UCSD-AML1 (cell line): ENCODE results near the gene ECT2.
"Not testable (repeated sequence)": the region's sequence is repeated elsewhere in the genome, so short reads cannot be mapped to it uniquely, and the experiment has no call there.

Experiments
- DNase-seq: peaks from one replicate; lab custom pipeline; 2025; ENCODE audit not compliant: unreplicated experiment; lab: John Stamatoyannopoulos, UW

ECT2 gene, protein sequence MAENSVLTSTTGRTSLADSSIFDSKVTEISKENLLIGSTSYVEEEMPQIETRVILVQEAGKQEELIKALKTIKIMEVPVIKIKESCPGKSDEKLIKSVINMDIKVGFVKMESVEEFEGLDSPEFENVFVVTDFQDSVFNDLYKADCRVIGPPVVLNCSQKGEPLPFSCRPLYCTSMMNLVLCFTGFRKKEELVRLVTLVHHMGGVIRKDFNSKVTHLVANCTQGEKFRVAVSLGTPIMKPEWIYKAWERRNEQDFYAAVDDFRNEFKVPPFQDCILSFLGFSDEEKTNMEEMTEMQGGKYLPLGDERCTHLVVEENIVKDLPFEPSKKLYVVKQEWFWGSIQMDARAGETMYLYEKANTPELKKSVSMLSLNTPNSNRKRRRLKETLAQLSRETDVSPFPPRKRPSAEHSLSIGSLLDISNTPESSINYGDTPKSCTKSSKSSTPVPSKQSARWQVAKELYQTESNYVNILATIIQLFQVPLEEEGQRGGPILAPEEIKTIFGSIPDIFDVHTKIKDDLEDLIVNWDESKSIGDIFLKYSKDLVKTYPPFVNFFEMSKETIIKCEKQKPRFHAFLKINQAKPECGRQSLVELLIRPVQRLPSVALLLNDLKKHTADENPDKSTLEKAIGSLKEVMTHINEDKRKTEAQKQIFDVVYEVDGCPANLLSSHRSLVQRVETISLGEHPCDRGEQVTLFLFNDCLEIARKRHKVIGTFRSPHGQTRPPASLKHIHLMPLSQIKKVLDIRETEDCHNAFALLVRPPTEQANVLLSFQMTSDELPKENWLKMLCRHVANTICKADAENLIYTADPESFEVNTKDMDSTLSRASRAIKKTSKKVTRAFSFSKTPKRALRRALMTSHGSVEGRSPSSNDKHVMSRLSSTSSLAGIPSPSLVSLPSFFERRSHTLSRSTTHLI

GRCh38 chr3:172750368-172751174 lies at the start of gene ECT2:
ECT2 (plus strand) TSS chr3:172750726; CDS start chr3:172754531, 3,805 bp downstream.
- peak; percentile 98 for DNase-seq

DNA sequence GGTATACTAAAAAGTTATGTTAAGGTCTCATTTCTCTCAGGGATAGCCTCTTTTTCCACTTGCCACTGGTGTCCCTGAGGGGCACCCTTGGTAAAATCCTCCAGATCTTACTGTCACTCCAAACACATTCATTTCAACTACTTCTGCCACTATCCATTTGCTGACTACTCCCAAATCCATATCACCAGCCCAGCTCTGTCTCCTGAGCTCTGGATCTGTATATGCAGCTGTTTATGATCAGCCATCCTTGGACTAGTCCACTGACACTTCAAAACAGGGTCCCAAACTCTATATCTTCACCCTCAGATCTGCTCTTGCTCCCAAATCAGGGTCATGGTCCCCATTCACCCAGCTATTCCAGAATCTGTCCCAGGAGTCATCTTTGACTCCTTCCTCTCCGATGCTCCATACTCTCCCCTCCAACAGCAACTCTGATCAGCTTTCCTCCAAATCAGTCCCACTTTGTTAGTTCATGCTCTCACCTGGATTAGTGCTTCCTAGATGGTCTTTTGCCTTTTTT lies 49.5 kb upstream of the ECT2 start:
- DNase-seq = no peak

- DNase-seq = no peak
These were observed 48.8 kb upstream of the ECT2 start for GRCh38 chr3:172701751-172702150.

GRCh38 chr3:172702256-172702655 lies 48.3 kb upstream of the ECT2 start:
- no peak for DNase-seq

GRCh38 chr3:172702731-172703130 lies 47.8 kb upstream of the ECT2 start:
- not testable (repeated sequence) for DNase-seq

DNA sequence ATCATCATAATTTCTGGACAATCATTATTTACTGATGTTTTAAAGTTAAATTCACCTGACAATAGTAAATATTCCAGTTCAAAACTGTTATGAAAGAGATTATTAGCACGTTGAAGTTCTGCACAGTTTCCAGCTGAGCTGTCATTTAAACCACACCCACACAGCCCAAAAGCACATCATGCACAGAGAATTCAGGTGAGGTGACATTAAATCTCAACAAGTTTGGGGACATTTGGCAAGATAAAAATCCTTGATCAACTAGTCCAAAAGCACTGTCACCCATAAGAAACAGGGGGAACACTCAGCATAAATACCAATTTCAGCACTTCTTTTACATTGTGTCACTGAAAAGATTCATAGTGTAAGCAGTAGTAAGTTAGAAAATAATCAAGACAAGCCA lies 46.5 kb upstream of the ECT2 start:
- no peak for DNase-seq

DNA sequence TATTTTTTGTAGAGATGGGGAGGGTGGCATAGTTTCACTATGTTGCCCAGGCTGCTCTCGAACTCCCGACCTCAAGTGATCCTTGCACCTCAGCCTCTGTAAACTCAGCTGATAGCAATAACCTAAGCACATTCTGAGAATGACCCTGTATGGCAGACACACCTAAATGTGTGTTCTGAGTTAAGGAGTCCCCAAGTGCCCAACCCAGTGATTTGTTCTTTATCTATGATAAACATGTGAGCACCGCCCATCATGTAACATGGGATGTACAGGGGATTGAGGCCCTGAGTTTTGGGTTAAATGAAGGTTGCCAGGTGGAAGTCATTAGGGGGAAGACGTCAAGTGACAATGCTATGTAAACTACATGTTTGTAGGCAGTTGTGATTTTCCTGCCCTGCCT lies 45.4 kb upstream of the ECT2 start:
- no peak for DNase-seq

GRCh38 chr3:172707030-172707429 lies 43.5 kb upstream of the ECT2 start:
- no peak for DNase-seq

DNA sequence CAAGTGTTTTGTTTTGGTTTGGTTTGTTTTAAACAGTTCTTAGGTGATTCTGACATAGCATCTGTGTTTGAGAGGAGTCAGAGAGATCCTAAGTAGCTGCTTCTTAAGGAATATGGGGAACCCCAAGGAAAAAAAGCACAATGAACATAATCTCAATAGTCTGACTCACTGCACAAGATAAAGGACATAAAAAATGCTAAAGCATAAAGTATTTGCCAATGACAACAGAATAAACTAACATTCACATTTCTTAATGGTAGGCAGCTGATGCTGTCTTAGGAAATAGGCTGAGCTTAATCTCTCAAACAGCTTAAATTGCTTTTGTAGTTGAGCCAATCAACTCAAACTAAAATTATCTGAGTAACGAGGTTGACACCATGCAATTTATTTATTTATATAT lies 42.6 kb upstream of the ECT2 start:
- no peak for DNase-seq

DNA sequence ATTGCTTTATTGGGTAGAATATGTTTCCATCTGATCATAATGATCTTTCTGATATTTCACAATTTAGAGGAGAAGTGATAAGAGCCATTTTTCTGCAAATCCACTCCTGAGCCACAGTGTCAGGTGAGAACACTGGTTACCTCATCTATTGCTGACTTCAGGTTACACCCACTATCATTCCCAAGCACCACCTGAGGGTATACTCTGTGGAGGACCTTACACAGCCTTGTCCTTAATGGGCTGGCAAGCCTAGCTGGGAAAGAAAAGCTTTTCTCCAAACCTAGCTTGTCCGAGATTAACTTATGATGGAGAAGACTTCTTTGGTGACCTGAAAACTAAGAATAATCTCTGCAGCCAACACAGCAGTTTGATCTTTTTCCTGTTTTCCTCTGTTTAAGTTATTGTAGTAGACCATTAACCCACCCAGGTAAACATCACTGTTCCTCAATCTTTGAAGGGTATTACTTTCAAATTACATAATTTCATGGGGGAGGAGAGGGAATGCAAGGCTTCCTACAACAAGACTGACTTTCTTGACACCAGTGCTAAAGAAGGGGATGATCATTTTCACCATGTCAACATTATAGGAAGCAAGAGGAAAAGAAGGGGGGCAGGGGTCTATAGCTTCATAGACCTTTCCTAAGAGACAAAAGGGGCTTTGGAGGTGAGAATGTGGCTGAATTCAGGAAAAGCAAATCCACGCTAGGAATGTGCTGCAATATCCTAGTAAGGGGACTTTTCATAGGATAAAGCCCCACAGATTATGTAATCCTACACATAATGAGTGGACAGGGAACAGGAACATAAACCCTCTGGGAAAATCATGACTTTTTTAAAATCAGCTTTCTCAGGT lies 41.4 kb upstream of the ECT2 start:
- DNase-seq = no peak

DNA sequence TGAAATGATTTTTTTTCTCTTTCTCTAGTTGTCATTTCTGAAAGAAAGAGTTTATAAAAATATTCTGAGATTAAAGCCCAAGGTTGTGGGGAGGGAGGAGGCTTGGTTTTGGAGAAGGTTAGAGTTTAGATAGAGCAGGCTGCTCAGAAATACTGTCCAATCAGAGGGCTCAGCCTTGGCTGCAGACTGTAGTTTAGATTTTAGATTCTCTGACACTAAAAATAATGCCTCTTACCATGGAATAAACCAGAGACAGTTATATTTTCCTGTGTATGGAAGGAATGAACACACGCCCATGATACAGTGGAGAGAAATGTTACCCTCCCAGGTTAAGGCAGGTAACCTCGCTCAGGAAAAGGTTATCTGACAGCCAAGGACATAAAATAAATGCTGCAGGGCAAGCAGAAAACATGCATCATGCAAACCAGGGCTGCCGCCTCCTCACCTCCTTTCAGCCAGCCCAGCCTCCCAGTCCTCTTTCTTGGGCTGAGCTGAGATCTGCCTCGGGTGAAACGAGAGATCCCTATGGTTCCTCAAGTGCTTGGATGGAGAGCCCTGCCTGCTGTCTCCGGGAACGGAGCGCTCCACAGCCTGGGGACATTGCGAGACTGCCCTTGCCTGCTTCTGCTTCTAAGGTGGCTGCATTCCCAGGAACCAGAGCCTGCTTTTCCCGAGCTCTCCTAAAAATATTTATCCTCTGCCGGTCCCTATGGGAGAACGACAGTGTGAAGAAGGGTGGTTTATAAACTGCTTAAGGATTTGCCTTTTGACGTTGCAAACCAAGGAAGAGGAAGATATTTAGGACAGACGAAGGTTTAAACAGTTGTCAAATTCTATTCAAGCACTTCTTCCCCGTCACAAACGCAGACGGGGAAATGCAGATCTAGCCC lies 40.5 kb upstream of the ECT2 start:
- peak; percentile 22 for DNase-seq

- peak; percentile 92 for DNase-seq
These were observed 39.7 kb upstream of the ECT2 start, which contains the start of gene NCEH1 for GRCh38 chr3:172710664-172711453. NCEH1 (minus strand) TSS chr3:172711067; CDS start chr3:172710984, 83 bp downstream.

DNA sequence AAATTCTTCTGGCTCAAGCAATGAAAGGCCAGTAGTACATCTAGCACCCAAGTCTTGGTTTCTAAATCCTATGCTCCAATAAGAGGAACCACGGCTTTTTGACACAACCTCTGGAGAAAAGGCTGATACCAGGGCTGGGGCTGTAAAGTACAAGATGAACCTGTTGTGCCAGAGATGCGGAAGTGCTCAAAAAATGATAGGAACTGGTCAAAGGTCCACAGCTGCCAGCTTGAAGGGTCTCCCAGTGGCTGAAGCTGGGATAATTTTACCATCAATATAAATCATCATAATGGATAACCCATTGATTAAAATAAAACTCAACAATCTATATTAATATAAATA lies 39.1 kb upstream of the ECT2 start:
- DNase-seq = peak; percentile 24

DNA sequence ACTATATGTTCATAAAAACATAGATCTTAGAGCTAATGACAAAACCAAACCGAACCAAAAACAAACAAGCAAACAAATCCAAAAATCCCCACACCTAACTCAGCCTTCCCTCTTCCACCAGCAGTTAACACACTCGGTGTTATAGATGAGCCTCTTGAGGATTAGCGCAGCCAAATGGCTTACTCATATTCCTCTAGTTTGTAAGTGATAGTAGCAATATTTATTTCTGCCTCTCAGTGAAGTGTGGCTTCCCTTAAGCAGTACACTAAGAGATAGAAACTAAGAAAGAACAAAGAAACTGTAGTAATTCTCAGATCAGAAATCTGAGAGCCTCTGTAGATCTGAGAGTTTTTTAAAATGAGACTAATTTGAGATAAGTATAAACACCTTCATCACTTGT lies 37.2 kb upstream of the ECT2 start:
- no peak for DNase-seq

GRCh38 chr3:172716476-172716875 lies 34.0 kb upstream of the ECT2 start:
- peak; percentile 35 for DNase-seq

DNA sequence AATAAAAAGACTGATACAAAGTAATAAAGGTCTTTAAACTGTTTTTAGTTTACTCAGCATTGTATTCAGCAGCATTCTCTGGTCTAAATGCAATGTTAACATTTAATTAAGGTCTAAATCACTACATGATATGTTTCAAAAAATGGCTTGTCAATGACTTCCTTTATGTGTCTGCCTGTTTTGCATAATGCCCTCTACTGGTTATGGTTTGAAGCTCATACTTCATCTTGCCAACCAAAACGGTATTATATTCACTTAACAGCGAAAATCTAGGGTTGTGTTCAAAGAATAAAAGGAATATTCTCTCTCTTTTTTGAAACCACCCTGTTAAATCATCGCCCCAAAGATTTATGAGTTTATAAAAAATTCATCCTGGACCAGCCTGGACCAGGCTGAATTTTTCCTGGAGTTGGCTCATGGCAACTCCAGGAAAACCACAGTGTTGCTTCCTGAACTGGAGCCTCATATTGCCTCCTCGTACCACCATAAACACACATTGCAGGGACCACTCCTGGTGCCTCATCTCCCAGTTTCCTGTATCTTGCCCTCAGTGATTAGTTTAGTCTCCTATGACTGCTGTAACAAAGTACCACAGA lies 32.9 kb upstream of the ECT2 start:
- no peak for DNase-seq

DNA sequence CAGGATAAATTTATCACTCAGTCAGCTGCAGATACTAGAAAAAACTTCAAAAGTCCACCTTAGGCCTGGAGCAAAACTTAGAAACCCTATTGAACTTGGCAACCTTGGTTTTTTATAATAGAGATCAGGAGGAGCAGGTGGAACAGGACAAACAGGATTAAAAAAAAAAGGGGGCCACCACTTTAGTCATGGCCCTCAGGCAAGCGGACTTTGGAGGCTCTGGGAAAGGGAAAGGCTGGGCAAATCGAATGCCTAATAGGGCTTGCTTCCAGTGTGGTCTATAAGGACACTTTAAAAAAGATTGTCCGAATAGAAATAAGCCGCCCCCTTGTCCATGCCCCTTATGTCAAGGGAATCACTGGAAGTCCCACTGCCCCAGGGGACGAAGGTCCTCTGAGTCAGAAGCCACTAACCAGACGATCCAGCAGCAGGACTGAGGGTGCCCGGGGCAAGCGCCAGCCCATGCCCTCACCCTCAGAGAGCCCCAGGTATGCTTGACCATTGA lies 27.9 kb upstream of the ECT2 start:
- not testable (repeated sequence) for DNase-seq

DNA sequence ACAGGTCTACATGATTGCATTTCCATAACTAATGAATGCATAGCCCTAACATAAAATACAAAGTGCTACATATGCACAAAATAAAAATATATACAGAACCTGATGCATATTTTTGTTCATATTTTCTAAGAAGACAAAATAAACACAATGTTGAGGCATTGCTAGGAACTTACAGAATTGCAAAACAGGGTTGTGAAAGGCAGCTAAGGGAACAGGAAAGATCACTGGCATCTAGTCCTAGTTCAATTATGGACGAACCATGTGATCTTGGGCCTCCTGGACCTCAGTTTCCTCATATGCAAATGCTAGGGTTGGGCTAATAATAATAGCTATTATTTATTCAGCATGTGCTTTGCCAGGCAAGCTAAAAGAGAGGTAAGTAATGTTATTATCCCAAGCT lies 24.1 kb upstream of the ECT2 start:
- no peak for DNase-seq
